Subcutaneous abdominal adipose tissue (tissue), 5 donors: ENCODE measurements around the gene SEMA4B.
"Not testable (repeated sequence)": the region's sequence is repeated elsewhere in the genome, so short reads cannot be mapped to it uniquely, and the experiment has no call there.

Experiments used
- H3K27ac ChIP-seq: one replicate; pipeline ENCODE4 v1.7.0; 2013; ENCODE audit warnings: low read depth, mild to moderate bottlenecking, inconsistent platforms, low read length, moderate library complexity
- H3K27me3 ChIP-seq, 5 donors: one replicate each; pipeline ENCODE4 v1.7.0; 2013; ENCODE audit warnings: low read length in 5 of 5, inconsistent platforms in 1 of 5; ENCODE audit not compliant: control insufficient read depth in 5 of 5, insufficient read depth in 4 of 5
- H3K36me3 ChIP-seq, 5 donors: one replicate each; pipeline ENCODE4 v1.7.0; 2013; ENCODE audit warnings: low read length in 5 of 5; ENCODE audit not compliant: control insufficient read depth in 5 of 5, insufficient read depth in 5 of 5
- H3K4me1 ChIP-seq, 5 donors: one replicate each; pipeline ENCODE4 v1.7.0; 2013; ENCODE audit warnings: low read length in 5 of 5, mild to moderate bottlenecking in 3 of 5, moderate library complexity in 1 of 5; ENCODE audit not compliant: control insufficient read depth in 5 of 5, insufficient read depth in 5 of 5
- H3K4me3 ChIP-seq, 5 donors: one replicate each; pipeline ENCODE4 v1.7.0; 2013; ENCODE audit warnings: low read length in 5 of 5, low read depth in 1 of 5
- H3K9ac ChIP-seq, 5 donors: one replicate each; pipeline ENCODE4 v1.7.0; 2013; ENCODE audit warnings: low read length in 5 of 5, mild to moderate bottlenecking in 4 of 5, moderate library complexity in 3 of 5
- H3K9me3 ChIP-seq, 5 donors: one replicate each; pipeline ENCODE4 v1.7.0; 2013; ENCODE audit warnings: low read length in 5 of 5; ENCODE audit not compliant: control insufficient read depth in 5 of 5
- donor health status: healthy.
- donor health status: healthy.
- donor health status: healthy.
- donor health status: healthy.
- donor health status: healthy.

SEMA4B gene

GRCh38 chr15:90257776-90258175 is 56.6 kb downstream of the SEMA4B start:
- H3K27ac ChIP-seq, result no peak overlapping the region
- H3K9ac ChIP-seq, result no peak overlapping the region
- no peaks in the 10 kb centered on the region for H3K36me3 ChIP-seq
- H3K27me3 ChIP-seq, result no peaks in the 10 kb centered on the region
- no peak overlapping the region for H3K4me3 ChIP-seq
- H3K4me1 ChIP-seq, result peaks cover 0 to 14% (median 13%) of the 10 kb centered on the region in 5 donors
- no peaks in the 10 kb centered on the region for H3K9me3 ChIP-seq

DNA sequence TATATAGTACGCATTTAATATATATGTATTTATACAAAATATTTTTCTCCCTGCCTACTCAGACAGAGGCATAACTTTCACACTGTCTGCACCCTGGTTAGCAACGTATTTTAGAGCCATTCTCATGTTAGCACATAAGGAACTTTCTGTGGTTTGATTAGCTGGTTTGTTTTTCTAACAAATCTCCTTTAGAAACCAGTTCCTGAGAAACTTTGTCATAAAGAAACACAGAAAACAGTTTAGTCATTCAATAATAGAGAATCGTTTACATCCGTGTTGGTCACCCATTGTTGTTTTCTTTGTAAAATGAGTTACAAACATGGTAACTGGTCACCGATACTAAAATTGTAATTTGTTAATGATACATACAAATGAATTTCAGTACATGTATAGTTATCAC is 58.4 kb downstream of the SEMA4B start:
- H3K36me3 ChIP-seq, result no peaks in the 10 kb centered on the region

GRCh38 chr15:90260731-90261130 is 59.6 kb downstream of the SEMA4B start:
- H3K36me3 ChIP-seq, H3K4me3 ChIP-seq, H3K27ac ChIP-seq, H3K9me3 ChIP-seq, H3K27me3 ChIP-seq, H3K9ac ChIP-seq: not testable (repeated sequence)
- H3K4me1 ChIP-seq, result peaks cover 4 to 32% (median 30%) of the 10 kb centered on the region in 5 donors

More for the DNA sequence above, 58.4 kb downstream of the SEMA4B start:
- Histone ChIP-seq H3K4me3 (no peak overlapping the region), H3K9ac (no peak overlapping the region), H3K9me3 (no peaks in the 10 kb centered on the region), H3K27me3 (no peaks in the 10 kb centered on the region), H3K4me1 (peaks cover 2 to 24% (median 19%) of the 10 kb centered on the region in 5 donors), H3K27ac (no peak overlapping the region)

GRCh38 chr15:90261811-90262210 is 60.7 kb downstream of the SEMA4B start:
- no peaks in the 10 kb centered on the region for H3K27me3 ChIP-seq
- H3K9me3 ChIP-seq, result no peaks in the 10 kb centered on the region
- no peaks in the 10 kb centered on the region for H3K36me3 ChIP-seq
- no peak overlapping the region for H3K4me3 ChIP-seq
- H3K27ac ChIP-seq, result peak overlapping the region; percentile 59
- H3K4me1 ChIP-seq, result peaks cover 6 to 41% (median 40%) of the 10 kb centered on the region in 5 donors
- no peak overlapping the region for H3K9ac ChIP-seq

GRCh38 chr15:90262426-90262825 is 61.3 kb downstream of the SEMA4B start:
- H3K4me1 ChIP-seq, result peaks cover 9 to 47% (median 46%) of the 10 kb centered on the region in 5 donors
- peak overlapping the region; percentile 59 for H3K27ac ChIP-seq
- H3K36me3 ChIP-seq, result peaks cover 0 to under 1% (median 0%) of the 10 kb centered on the region in 5 donors
- no peaks in the 10 kb centered on the region for H3K27me3 ChIP-seq
- peak overlapping the region in 1 of 5 donors; percentile 24 for H3K9ac ChIP-seq
- no peaks in the 10 kb centered on the region for H3K9me3 ChIP-seq
- H3K4me3 ChIP-seq, result no peak overlapping the region

- Histone ChIP-seq H3K4me1 (peaks cover 9 to 64% (median 58%) of the 10 kb centered on the region in 5 donors), H3K9me3 (no peaks in the 10 kb centered on the region), H3K27ac (peak overlapping the region; percentile 98), H3K36me3 (peaks cover 0 to 9% (median 5%) of the 10 kb centered on the region in 5 donors), H3K4me3 (peak overlapping the region; percentile 89 to 98 (median 90)), H3K9ac (peak overlapping the region; percentile 77 to 98 (median 93)), H3K27me3 (no peaks in the 10 kb centered on the region)
Measured at GRCh38 chr15:90264671-90265070, 63.5 kb downstream of the SEMA4B start.

GRCh38 chr15:90265271-90266060 is 64.3 kb downstream of the SEMA4B start, which contains the start of gene NGRN:
TSS of gene NGRN (plus strand) at chr15:90265672. CDS start at chr15:90265713, 41 bp downstream.
- Histone ChIP-seq H3K36me3 (peaks cover 3 to 17% (median 12%) of the 10 kb centered on the region in 5 donors), H3K4me3 (peak within 1 kb of the TSS; percentile 89 to 98 (median 91)), H3K27ac (peak within 1 kb of the TSS; percentile 98), H3K9me3 (no peaks in the 10 kb centered on the region), H3K27me3 (no peaks in the 10 kb centered on the region), H3K9ac (peak within 1 kb of the TSS; percentile 87 to 98 (median 93)), H3K4me1 (peaks cover 12 to 65% (median 58%) of the 10 kb centered on the region in 5 donors)

- Histone ChIP-seq H3K9ac (peak overlapping the region; percentile 87 to 98 (median 93)), H3K36me3 (peaks cover 5 to 22% (median 17%) of the 10 kb centered on the region in 5 donors), H3K27me3 (no peaks in the 10 kb centered on the region), H3K4me1 (peaks cover 12 to 66% (median 59%) of the 10 kb centered on the region in 5 donors), H3K4me3 (peak overlapping the region; percentile 89 to 98 (median 91)), H3K27ac (peak overlapping the region; percentile 98), H3K9me3 (no peaks in the 10 kb centered on the region)
Measured at GRCh38 chr15:90266061-90266431, 64.9 kb downstream of the SEMA4B start.

- Histone ChIP-seq H3K9me3 (no peaks in the 10 kb centered on the region), H3K36me3 (peaks cover 5 to 27% (median 21%) of the 10 kb centered on the region in 5 donors), H3K27me3 (no peaks in the 10 kb centered on the region), H3K9ac (peak overlapping the region; percentile 87 to 98 (median 93)), H3K4me3 (peak overlapping the region; percentile 89 to 98 (median 91)), H3K27ac (peak overlapping the region; percentile 98), H3K4me1 (peaks cover 12 to 69% (median 62%) of the 10 kb centered on the region in 5 donors)
Measured at GRCh38 chr15:90266485-90266884, 65.4 kb downstream of the SEMA4B start.

DNA sequence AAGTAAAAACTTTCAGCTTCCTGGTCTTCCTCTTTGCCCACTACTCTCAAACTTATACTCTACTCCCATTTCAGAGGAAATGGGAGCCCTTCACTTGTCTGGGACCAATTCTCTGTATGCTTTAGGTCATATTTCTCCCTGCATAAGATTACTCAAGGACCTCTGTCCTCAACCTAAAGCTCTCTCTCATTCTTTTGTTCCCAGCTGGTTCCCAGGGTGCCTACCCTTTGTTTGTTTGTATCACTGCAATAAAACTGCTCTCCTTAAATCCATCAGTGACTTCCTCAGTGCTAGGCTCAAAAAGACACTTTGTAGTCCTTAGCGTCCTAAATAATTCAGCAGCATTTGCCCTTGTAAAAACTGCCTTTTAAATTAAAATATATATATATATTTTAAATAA is 67.3 kb downstream of the SEMA4B start:
- no peaks in the 10 kb centered on the region for H3K27me3 ChIP-seq
- H3K4me3 ChIP-seq, result no peak overlapping the region
- no peak overlapping the region for H3K27ac ChIP-seq
- peaks cover 12 to 64% (median 53%) of the 10 kb centered on the region in 5 donors for H3K4me1 ChIP-seq
- H3K9me3 ChIP-seq, result no peaks in the 10 kb centered on the region
- no peak overlapping the region for H3K9ac ChIP-seq
- H3K36me3 ChIP-seq, result peaks cover 14 to 46% (median 30%) of the 10 kb centered on the region in 5 donors
